ENCODE results near the gene OSM.
A peak's percentile ranks its signal among the peaks of the same experiment; 100 is the strongest.

Gene OSM

DNA sequence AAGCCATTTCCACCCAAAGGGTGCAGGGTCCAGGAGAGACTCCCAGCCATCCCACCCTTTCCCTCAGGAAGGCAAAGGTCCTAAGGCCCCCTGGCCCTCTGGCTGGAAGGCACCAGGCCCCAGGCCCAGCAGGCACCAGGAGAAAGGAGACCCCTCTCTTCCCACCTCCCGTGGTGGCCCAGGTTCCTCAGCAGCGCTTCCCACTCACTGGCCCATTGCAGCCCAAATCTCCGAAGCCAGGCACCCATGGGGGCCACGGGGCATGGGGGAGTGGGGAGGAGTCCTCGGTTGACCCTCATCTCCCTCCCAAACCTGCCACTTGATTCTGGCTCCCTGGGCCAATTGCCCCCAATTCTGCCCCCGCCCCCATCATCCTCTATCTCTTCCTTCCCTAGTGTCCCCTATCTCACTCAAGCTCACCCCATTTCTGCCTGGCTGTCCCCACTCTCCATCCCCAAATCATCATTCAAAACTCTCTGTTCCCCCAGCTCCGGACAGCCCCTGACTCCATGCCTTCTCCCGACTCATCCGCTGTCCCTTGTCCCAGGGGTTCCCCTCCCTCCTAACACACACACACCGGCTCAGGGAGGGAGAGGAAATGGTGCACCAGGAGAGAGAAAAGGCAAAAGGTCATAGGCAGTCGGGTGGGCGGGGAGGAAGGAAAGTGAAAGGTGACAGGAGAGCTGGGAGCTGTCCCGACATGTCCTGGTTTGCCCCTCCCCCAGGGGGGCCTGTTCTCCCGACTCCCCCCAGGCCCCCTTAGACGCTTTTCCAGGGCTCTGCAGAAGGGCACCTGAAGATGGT is 21.3 kb downstream of the OSM start:
- TF ChIP-seq, protein P1, sequence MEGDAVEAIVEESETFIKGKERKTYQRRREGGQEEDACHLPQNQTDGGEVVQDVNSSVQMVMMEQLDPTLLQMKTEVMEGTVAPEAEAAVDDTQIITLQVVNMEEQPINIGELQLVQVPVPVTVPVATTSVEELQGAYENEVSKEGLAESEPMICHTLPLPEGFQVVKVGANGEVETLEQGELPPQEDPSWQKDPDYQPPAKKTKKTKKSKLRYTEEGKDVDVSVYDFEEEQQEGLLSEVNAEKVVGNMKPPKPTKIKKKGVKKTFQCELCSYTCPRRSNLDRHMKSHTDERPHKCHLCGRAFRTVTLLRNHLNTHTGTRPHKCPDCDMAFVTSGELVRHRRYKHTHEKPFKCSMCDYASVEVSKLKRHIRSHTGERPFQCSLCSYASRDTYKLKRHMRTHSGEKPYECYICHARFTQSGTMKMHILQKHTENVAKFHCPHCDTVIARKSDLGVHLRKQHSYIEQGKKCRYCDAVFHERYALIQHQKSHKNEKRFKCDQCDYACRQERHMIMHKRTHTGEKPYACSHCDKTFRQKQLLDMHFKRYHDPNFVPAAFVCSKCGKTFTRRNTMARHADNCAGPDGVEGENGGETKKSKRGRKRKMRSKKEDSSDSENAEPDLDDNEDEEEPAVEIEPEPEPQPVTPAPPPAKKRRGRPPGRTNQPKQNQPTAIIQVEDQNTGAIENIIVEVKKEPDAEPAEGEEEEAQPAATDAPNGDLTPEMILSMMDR (conservative IDR thresholded peaks at IDR 0.05) = no peak
- H3K27ac ChIP-seq = peak overlapping the region; percentile 50; the same call in 1 of the 2 replicates

GRCh38 chr22:30244641-30245040 is 22.0 kb downstream of the OSM start:
- H3K27ac ChIP-seq = no peak overlapping the region
- TF ChIP-seq, protein P1 (conservative IDR thresholded peaks at IDR 0.05) = no peak

DNA sequence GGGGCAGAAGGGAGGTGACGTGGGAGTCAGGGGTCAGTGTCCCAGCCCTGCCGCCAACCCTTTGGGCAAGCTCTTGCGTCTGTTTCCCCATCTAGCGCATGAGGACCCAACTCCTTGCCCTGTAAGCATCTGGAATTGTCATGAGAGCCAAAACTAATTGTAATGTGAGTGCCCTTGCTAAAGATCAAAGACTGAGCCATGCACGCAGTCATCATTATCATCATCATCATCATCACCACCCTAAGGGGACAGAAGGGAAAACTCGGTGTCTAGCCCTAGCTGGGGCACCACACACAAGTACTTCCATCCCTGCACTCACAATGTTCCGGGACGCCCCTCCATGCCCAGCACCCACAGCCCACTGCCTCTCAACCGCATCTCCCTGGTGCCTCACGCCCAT is 22.6 kb downstream of the OSM start:
- no peak overlapping the region for H3K27ac ChIP-seq
- TF ChIP-seq, protein P1 (conservative IDR thresholded peaks at IDR 0.05) = no peak

GRCh38 chr22:30243661-30244060 is 23.0 kb downstream of the OSM start:
- TF ChIP-seq, protein P1 (conservative IDR thresholded peaks at IDR 0.05) = no peak
- no peak overlapping the region for H3K27ac ChIP-seq

DNA sequence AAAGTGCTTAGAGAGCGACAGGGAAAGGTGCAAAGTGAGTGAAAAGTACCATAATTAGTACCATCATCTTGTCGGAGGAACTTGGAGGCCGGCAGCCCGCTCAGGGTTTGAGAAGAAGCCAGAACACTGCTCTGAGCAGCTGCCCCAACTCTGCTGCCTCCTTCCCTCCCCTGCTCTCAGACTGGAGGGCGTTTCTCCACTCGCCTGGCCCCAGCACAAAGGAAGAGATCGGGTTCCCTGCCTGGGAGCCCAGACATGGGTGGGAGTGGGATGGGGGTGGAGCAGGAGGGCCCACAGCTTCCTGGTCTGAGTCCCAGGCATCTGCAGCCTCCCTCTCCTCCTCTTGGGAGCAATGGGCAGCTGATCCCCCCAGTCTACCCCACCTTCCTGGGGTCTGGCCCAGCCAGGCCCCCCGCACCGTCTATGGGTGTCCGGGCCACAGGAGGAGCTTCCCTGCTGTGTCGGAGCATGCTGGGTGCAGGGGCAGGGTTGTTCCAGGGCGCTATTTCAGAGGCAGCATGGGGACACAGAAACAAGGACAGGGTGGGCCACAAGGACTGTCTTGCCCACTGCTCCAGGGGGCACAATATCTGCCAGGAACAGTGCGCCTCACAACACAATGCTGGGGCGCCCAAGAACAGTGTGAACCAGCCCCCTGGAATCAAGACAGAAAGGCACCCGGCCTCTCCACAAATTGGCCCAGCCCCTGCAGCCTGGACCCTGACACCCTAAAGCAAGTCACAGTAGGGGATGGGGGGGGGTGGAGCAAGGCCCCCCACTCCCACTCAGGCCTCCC is 24.9 kb downstream of the OSM start:
- no peak overlapping the region for H3K27ac ChIP-seq
- TF ChIP-seq, protein P1 (conservative IDR thresholded peaks at IDR 0.05) = no peak

DNA sequence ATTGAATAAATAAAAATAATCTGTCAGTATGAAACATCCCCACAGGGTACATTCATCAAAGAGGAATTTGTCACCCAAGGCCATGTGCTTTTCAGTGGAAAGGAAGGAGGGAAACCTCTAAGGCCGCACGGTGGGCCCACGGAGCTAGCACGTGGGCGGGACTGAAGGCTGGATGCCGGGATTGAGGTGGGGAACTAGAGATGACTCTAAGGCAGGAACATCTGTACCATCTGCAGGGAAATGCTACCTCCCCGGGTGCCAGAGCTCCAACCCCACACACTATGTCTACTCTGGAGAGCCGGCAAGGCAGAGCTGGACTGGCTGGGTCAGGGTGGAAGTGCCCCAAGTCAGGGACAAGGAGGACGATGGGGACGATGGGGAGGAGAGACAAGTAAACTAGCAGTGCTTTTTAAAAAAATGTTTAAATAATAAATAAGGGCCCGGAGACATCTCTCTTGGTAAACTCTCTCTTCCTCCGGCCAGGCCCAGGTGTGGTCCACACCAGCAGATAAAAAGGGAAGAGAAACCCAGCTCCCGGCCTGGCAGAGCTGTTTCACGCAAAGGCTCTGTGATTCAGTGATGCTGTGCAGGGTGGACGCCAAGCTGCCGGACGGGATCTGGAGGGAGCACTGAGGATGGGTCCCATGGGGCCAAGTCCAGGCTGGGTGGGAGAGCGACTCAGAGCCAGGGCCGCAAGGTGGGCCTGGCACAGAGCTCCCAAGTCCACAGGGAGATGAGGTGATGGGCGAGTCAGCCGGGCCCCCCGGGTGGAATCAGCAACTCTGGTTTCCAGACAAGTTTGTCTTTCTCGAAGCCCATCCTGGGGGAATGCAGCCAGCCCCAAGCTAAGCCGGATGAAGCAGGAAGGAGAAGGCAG is 25.9 kb downstream of the OSM start:
- H3K27ac ChIP-seq = no peak overlapping the region
- TF ChIP-seq, protein P1 (conservative IDR thresholded peaks at IDR 0.05) = no peak

Measured in VCaP (cell line).